ENCODE results near the gene CCL16. TPM values are rescaled to one million over a fixed set of nuclear protein-coding genes. Genes with fewer than 3 reads are reported as not detected.

Gene CCL16
- total and polyA plus RNA-seq, 2 of the 4 experiments (the other 2 are of a cell fraction), result not detected

- no peak overlapping the region for H2BK20ac ChIP-seq (ENCODE audit: low read depth, low read length)
- no peak overlapping the region for H3K4ac ChIP-seq (ENCODE audit: low read depth, low read length)
- no peak overlapping the region for H2AFZ ChIP-seq (replicated peaks; ENCODE audit: low read length, poor library complexity)
- H4K20me1 ChIP-seq (ENCODE audit: insufficient read depth, low read length), result no peaks in the 10 kb centered on the region
- 87% methylated on average over 6 of the region's 7 CpGs; no CpG with 5 or more reads in 1 of the 2 experiments for WGBS, 2 experiments (ENCODE audit: extremely low coverage in 2 of 2, insufficient read length in 1 of 2)
- no peak overlapping the region for H4K8ac ChIP-seq (ENCODE audit: low read depth in 2 of 2, low read length in 2 of 2)
- no peak for TF ChIP-seq NFE2L2 (IDR thresholded peaks at IDR 0.05; ENCODE audit: low read depth, low read length)
- no peak for TF ChIP-seq ELK1 (IDR thresholded peaks at IDR 0.05; ENCODE audit: borderline replicate concordance, low read depth, low read length)
- no peak for TF ChIP-seq CTCF (conservative IDR thresholded peaks at IDR 0.05; ENCODE audit: low read depth, low read length)
- TF ChIP-seq RFX5 (IDR thresholded peaks at IDR 0.05; ENCODE audit: low read depth, low read length), result no peak
- TF ChIP-seq RCOR1 (IDR thresholded peaks at IDR 0.05; ENCODE audit: insufficient replicate concordance, low read length), result no peak
- TF ChIP-seq FOS (IDR thresholded peaks at IDR 0.05; ENCODE audit: low read depth, low read length), result no peak
- TF ChIP-seq MAFK (IDR thresholded peaks at IDR 0.05; ENCODE audit: low read depth, low read length), result no peak
- no peak for TF ChIP-seq CHD1 (IDR thresholded peaks at IDR 0.05; ENCODE audit: low read depth, low read length)
- no peak for TF ChIP-seq SMC3 (IDR thresholded peaks at IDR 0.05; ENCODE audit: low read depth, low read length)
- no peak for TF ChIP-seq MAZ (IDR thresholded peaks at IDR 0.05; ENCODE audit: borderline replicate concordance, low read depth, low read length)
- TF ChIP-seq CEBPB (IDR thresholded peaks at IDR 0.05; ENCODE audit: low read depth, low read length), result no peak
- no peak for TF ChIP-seq MXI1 (IDR thresholded peaks at IDR 0.05; ENCODE audit: borderline replicate concordance, low read depth, low read length)
- no peak for TF ChIP-seq POLR2A (IDR thresholded peaks at IDR 0.05; ENCODE audit: low read depth, low read length)
- no peak for TF ChIP-seq BHLHE40 (IDR thresholded peaks at IDR 0.05; ENCODE audit: low read depth, low read length)
- no peak for TF ChIP-seq RAD21 (IDR thresholded peaks at IDR 0.05; ENCODE audit: low read length)
- TF ChIP-seq USF2 (IDR thresholded peaks at IDR 0.05; ENCODE audit: low read depth, low read length), result no peak
- no peak overlapping the region for H2AK5ac ChIP-seq (ENCODE audit: low read depth, low read length)
- CTCF ChIA-PET, result interaction anchor here (0.9 to 1.0 kb wide), 2 partner anchors 95 to 169 kb away, joined by 3 to 7 read pairs; no protein-coding TSS in a partner anchor
- DNase-seq (no peak), ATAC-seq (ENCODE audit: low read depth) (no peak)
- H2BK15ac ChIP-seq (ENCODE audit: low read depth, low read length), result no peak overlapping the region
- BruUV-seq (replicated peaks), result no TSS peak
- peaks cover 6% of the 10 kb centered on the region for H3K4me1 ChIP-seq (ENCODE audit: control insufficient read depth, insufficient read depth, low read length)
- H3K27me3 ChIP-seq (ENCODE audit: control insufficient read depth, insufficient read depth, low read length), result no peaks in the 10 kb centered on the region; the same call in 1 of the 2 replicates
- no peak overlapping the region for H3K4me3 ChIP-seq (ENCODE audit: insufficient read depth, low read depth, low read length)
- intact Hi-C loops (cut with micrococcal nuclease), result no loop called here
- no peak overlapping the region for H3K9ac ChIP-seq (ENCODE audit: low read depth, low read length)
- H2BK5ac ChIP-seq (ENCODE audit: low read depth, low read length, poor library complexity, severe bottlenecking), result no peak overlapping the region
- dilution Hi-C loops (cut with HindIII; ENCODE audit: low sequenced_read_pairs, unreplicated experiment), result no loop called here
- no peak overlapping the region for H3K27ac ChIP-seq (ENCODE audit: insufficient read depth, low read length)
- no peak overlapping the region for H3K56ac ChIP-seq (ENCODE audit: extremely low read depth, insufficient read depth, low read length)
- H3K23ac ChIP-seq (ENCODE audit: low read depth, low read length), result no peak overlapping the region
- H3K14ac ChIP-seq (replicated peaks; ENCODE audit: low read depth, low read length), result no peak overlapping the region
- no peak overlapping the region for H4K5ac ChIP-seq (ENCODE audit: low read depth, low read length)
- no peak overlapping the region for H3K18ac ChIP-seq (ENCODE audit: low read depth, low read length)
- H2BK120ac ChIP-seq (ENCODE audit: low read depth, low read length), result no peak overlapping the region
- no peaks in the 10 kb centered on the region for H3K9me3 ChIP-seq (ENCODE audit: control insufficient read depth, insufficient read depth, low read length)
- H3K79me1 ChIP-seq (ENCODE audit: low read depth in 1 of 2, low read length in 2 of 2), result no peaks in the 10 kb centered on the region
- no peak overlapping the region for H4K91ac ChIP-seq (ENCODE audit: insufficient read depth, low read depth, low read length)
- H2AK9ac ChIP-seq (replicated peaks; ENCODE audit: low read depth, low read length, poor library complexity), result no peak overlapping the region
- H3K36me3 ChIP-seq (ENCODE audit: control insufficient read depth, insufficient read depth, low read length), result no peaks in the 10 kb centered on the region
- no peak overlapping the region for H3K4me2 ChIP-seq (ENCODE audit: low read depth, low read length)
- in situ Hi-C loops (cut with MboI; ENCODE audit: low sequenced_read_pairs), result no loop called here
- POLR2A ChIA-PET (ENCODE audit: unreplicated experiment), result no interaction called here
- H3K9me1 ChIP-seq (ENCODE audit: insufficient read depth, low read length), result no peaks in the 10 kb centered on the region; the same call in 1 of the 2 replicates
These were observed 3.8 kb downstream of the CCL16 start for GRCh38 chr17:35977509-35977908.
